ENCODE data around the gene NMNAT2.

The NMNAT2 gene

DNA sequence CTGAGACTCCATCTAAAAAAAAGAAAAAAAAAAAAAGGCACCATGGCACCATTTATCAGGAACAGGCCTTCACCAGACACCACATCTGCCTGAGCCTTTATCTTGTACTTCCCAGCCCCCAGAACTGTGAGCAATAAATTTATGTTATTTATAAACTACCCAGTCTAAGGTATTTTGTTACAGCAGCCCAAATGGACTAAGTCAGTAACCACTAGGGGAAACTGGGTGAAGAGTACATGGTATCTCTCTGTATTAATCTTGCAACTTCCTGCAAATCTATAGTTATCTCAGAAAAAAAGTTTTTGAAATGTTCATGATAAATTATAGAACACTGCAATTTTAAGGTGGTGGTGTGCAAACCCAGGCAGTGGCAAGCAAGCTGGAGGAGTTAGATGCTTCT is 117.8 kb downstream of the NMNAT2 start:
- no peak overlapping the region for H3K4me3 ChIP-seq (ENCODE audit: low read depth, low read length)
- no peak for TF ChIP-seq CTCF (IDR thresholded peaks at IDR 0.05; ENCODE audit: low read depth, low read length, missing control alignments)
- DNase-seq (ENCODE audit: low read depth): no peak
- in situ Hi-C loops (cut with HindIII; ENCODE audit: low sequenced_read_pairs): no loop called here

DNA sequence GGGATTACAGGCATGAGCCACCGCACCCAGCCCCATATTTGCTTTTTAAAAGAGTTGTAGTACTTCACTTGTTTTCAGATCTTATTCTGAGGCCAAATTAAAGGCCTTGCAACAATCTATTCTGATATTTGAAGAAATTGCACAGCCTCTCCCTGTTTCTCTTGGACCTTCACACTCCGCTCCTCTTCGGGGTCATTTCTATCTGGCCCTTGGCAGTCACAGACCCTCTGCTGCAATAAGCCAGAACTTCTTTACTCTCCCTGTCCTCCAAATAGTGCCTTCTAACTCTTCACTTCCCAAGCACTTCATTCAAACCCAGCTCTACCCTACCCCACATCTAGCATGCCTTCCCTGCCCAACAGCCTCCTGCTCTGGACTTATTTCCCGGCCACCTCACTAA is 121.4 kb downstream of the NMNAT2 start:
- no peak for TF ChIP-seq CTCF (IDR thresholded peaks at IDR 0.05; ENCODE audit: low read depth, low read length, missing control alignments)
- no peak overlapping the region for H3K4me3 ChIP-seq (ENCODE audit: low read depth, low read length)
- no peak for DNase-seq (ENCODE audit: low read depth)
- in situ Hi-C loops (cut with HindIII; ENCODE audit: low sequenced_read_pairs): no loop called here

DNA sequence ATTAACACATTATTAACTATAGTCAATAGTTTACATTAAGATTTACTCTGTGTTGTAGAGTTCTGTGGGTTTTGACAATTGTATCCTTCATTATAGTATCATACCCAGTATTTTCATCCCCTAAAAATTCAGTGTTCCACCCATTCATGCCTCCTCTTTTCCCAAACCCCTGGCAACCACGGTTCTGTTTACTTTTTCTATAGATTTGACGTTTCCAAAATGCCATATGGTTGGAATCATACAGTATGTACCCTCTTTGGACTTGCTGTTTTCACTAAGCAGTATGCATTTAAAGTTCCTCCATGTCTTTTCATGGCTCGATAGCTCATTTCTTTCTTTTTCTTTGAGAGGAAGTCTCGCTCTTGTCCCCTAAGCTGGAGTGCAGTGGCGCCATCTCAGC is 122.7 kb downstream of the NMNAT2 start:
- no peak for DNase-seq (ENCODE audit: low read depth)
- no peak overlapping the region for H3K4me3 ChIP-seq (ENCODE audit: low read depth, low read length)
- in situ Hi-C loops (cut with HindIII; ENCODE audit: low sequenced_read_pairs): no loop called here
- TF ChIP-seq CTCF (IDR thresholded peaks at IDR 0.05; ENCODE audit: low read depth, low read length, missing control alignments): no peak

GRCh38 chr1:183293876-183294275 is 124.3 kb downstream of the NMNAT2 start:
- H3K4me3 ChIP-seq (ENCODE audit: low read depth, low read length): no peak overlapping the region
- no peak for DNase-seq (ENCODE audit: low read depth)
- in situ Hi-C loops (cut with HindIII; ENCODE audit: low sequenced_read_pairs): no loop called here
- no peak for TF ChIP-seq CTCF (IDR thresholded peaks at IDR 0.05; ENCODE audit: low read depth, low read length, missing control alignments)

- no peak overlapping the region for H3K4me3 ChIP-seq (ENCODE audit: low read depth, low read length)
- no peak for DNase-seq (ENCODE audit: low read depth)
- TF ChIP-seq CTCF (IDR thresholded peaks at IDR 0.05; ENCODE audit: low read depth, low read length, missing control alignments): no peak
- in situ Hi-C loops (cut with HindIII; ENCODE audit: low sequenced_read_pairs): no loop called here
Observed at GRCh38 chr1:183293241-183293640, 124.9 kb downstream of the NMNAT2 start.

DNA sequence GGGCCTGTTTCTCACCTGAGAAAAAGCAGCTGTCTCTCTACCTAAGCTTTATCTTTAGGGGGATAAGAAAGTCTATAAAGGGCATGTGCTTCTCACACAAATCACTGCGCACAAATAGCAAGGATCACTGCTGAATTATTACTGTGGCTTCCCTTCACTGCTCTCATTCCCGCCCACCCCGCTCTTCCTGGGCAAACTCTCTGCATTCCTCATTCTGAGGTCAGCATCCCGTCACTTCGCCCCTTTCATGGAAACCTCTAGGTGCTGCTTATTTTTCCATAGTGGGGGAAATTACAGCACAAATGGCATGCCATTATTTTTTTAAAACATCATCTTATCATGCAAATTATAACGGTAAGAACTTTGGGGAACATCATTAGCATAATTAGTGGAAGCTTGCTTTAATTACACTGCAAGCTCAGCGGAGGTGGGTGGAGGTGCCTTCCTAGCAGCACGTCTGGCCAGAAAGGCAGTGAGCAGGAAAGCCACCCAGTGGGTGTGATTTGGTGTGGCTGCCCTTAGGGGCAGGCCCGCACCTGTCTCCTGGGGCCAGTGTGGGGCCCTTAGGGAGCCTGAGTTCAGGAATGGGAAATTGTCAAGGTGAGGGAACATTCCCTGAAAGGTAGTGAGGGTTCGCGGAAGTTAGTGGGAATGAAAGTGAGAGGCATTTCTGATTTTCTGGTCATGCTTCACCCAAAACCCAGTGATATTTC is 126.2 kb downstream of the NMNAT2 start:
- no peak for TF ChIP-seq CTCF (IDR thresholded peaks at IDR 0.05; ENCODE audit: low read depth, low read length, missing control alignments)
- no peak overlapping the region for H3K4me3 ChIP-seq (ENCODE audit: low read depth, low read length)
- peak; percentile 42 for DNase-seq (ENCODE audit: low read depth)
- in situ Hi-C loops (cut with HindIII; ENCODE audit: low sequenced_read_pairs): no loop called here

Measured in astrocyte of the cerebellum (primary cell).